Astrocyte of the spinal cord (primary cell): ENCODE measurements around the gene CHRNA9.

Experiments
- DNase-seq: peaks from one replicate; pipeline ENCODE4 v3.0.0; 2011; ENCODE audit warnings: low read depth, low spot score
- H3K4me3 ChIP-seq: 2 replicates; pipeline ENCODE4 v1.5.1; 2011; ENCODE audit warnings: low read depth, mild to moderate bottlenecking, low read length, moderate library complexity
- in situ Hi-C: cut with HindIII; loops from 2 replicates; pipeline ENCODE4 v1.10.0; 2017; ENCODE audit warnings: low sequenced_read_pairs
- TF ChIP-seq, protein P1 (sequence below): IDR thresholded peaks from 2 replicates; pipeline ENCODE4 v1.5.1; 2012; ENCODE audit warnings: low read depth, mild to moderate bottlenecking, low read length, inconsistent platforms

The CHRNA9 gene

DNA sequence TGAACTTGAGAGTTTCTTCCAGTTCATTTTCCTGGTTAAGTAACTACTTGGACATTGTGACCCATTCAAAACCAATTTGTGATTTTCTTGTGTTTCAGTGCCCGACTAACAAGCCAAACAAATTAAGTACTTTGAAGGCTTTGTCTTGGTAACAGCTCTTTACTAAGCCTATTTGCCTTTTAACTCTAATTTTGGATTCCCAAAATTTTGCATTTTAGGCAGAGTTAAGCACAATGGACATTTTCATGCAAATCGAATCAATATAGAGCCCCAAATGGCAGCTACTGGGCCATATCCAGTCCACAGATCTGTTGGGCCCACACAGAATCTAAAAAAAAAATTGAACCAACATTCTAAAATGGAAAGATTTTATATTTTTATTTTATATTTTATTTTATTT lies 31.4 kb upstream of the CHRNA9 start:
- DNase-seq = no peak
- TF ChIP-seq, protein P1, sequence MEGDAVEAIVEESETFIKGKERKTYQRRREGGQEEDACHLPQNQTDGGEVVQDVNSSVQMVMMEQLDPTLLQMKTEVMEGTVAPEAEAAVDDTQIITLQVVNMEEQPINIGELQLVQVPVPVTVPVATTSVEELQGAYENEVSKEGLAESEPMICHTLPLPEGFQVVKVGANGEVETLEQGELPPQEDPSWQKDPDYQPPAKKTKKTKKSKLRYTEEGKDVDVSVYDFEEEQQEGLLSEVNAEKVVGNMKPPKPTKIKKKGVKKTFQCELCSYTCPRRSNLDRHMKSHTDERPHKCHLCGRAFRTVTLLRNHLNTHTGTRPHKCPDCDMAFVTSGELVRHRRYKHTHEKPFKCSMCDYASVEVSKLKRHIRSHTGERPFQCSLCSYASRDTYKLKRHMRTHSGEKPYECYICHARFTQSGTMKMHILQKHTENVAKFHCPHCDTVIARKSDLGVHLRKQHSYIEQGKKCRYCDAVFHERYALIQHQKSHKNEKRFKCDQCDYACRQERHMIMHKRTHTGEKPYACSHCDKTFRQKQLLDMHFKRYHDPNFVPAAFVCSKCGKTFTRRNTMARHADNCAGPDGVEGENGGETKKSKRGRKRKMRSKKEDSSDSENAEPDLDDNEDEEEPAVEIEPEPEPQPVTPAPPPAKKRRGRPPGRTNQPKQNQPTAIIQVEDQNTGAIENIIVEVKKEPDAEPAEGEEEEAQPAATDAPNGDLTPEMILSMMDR = no peak
- in situ Hi-C loops = no loop called here
- H3K4me3 ChIP-seq = no peak overlapping the region

DNA sequence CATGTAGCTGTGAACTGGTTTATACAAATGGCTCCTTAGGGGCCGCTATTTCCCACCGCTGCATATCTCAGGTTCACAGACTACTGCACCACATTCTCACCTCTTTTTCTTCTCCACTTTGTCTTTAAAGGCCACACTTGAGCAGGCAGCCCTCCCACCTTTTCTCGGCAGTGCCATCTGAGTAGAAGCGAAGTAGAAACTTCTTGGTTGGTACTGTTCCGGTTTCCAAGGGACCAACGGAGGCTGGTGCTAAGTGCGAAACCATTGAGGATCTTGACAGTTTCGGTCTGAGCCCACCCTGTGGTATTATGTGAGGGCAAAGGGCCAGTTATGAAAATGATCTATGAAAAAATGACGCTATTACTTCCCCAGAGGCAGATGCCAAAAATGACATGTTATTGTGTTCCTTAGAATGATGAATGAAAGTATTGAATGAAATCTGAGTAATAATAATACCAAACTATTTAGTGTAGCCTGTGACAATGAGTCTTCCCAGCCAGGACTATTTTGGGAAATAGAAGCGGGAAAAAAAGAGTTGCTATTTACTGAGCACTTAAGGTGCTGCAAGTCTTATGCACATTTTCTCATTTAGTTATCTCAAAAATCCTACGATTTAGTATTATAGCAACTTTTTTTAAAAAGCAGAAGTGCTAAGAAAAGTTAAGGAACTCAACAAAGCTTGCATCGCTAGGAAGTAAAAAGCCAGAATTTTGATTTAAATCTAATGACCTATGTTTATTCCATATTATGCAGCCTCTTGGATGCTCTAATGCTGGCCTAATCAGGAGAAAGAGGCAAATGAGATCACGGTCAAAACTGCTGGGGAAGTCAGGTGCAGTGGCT lies 29.6 kb upstream of the CHRNA9 start:
- in situ Hi-C loops = no loop called here
- no peak for DNase-seq
- TF ChIP-seq, protein P1 = no peak
- H3K4me3 ChIP-seq = no peak overlapping the region

DNA sequence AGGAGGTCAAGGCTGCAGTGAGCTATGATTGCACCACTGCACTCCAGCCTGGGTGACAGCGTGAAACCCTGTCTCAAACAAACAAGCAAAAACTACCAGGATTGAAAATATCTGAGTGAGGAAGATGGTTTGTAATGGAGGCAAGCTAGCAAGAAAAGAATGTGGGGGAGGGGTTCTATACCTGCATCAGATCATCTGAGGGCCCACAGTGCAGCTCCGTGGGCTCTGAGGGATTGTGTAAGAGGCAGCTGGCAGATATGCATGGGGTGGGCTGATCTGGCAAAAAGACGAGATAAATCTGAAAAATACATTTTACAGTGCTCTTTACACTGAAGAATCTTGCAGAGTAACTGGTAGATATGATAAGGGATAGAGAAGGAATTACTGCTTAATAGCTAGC lies 28.9 kb upstream of the CHRNA9 start:
- no peak for DNase-seq
- TF ChIP-seq, protein P1 = no peak
- no peak overlapping the region for H3K4me3 ChIP-seq
- in situ Hi-C loops = no loop called here

DNA sequence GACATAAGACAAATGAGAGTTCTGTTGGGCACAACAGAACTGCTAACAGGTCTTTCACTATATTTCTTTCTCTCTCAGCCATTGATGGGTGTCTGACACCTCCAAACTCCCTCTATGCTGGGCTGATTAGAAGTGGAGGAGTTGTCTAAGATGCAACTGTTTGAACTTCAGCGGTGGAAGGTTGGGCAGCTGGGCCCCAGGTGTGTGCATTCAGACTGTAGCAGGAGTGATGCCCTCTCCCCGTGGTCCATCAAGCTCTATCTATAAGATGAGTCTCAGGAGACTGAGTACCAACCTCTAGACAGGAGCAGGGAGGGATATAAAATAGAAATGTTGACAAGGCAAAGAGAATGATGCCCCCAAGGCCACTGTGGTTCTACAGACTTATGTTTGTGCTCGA lies 28.2 kb upstream of the CHRNA9 start:
- in situ Hi-C loops = no loop called here
- H3K4me3 ChIP-seq = no peak overlapping the region
- DNase-seq = no peak
- TF ChIP-seq, protein P1 = no peak

DNA sequence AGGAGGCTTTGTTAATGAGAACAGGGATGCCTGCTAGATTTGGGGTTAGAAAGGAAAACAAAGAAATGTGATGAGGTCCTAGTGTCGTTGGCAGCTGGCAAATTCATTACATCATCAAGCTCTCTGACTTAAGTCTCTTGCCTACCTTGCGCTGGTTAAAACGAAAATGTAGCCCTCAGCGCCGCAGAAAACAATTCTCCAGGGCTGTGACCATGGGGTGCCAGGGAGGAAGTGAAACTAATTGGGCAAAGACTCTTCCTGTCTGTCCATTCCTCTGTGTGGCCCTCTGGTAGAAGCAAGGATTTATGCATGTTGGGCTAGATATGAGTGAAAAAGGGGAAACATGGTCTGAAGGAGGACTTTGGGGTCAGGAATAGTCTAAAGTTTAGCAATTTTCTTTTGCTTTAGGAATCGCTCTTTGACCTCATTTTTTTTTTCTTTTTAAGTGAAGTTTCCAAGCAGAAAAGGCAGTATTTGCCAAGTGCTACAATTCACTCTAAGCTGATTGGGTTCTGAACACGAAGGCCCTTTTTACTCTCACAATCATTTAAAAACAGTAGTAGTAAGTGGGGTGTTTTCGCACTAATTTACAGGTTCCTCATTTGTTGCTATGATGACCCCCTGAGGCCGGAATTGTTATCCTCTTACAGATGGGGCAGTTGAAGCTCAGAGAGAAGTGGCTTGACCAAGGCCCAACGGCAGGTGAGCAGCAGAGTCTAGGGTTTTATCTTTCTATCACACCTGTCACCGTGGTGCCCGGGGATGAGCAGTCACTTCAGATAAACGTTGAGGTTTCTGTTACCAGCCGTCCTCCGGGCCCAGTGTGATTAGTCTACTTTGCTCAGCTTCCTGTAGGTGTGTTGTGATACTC lies 27.3 kb upstream of the CHRNA9 start:
- no peak overlapping the region for H3K4me3 ChIP-seq
- DNase-seq = no peak
- TF ChIP-seq, protein P1 = no peak
- in situ Hi-C loops = no loop called here

DNA sequence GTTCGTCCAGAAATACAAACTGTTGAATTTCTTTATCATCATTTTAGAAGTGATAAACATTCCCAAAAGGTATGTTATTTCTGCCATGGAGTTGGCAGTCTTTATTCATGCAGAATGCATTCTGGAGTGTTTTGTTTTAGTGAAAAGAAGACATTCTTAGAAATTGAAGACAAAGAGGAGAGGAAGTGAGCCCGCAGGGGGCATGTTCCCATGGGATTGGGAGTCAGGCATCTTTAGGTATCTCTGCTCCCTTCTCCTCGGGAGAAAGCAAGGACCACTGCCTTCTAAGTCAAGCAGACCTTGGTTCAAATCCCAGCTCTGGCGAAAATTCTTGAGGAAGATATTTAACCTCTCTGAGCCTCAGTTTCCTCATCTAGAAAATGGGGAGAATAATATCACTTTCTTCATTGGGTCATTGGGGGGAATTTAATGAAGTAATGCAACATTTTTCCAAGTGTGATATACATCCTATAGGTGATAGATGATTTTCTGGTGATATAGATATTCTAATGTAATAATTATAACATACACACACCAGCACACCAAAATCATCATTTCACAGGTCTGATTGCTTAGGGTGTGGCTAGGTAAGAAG lies 26.5 kb upstream of the CHRNA9 start:
- in situ Hi-C loops = no loop called here
- H3K4me3 ChIP-seq = no peak overlapping the region
- TF ChIP-seq, protein P1 = no peak
- no peak for DNase-seq
